Activated B cell treated with CpG ODN at 0.5 μM for 24 hours (primary cell): Measurements from ENCODE around the gene SKIDA1. TPM values are rescaled to one million over a fixed set of nuclear protein-coding genes. Genes with fewer than 3 reads are reported as not detected.

Source experiments
- ATAC-seq: fragments of 200-7000 bp; cut with Tn5 transposase; one replicate; pipeline ENCODE4 v1.10.0; 2021; ENCODE audit warnings: low read depth, mild to moderate bottlenecking, moderate library complexity
- CTCF ChIA-PET: fragments of 350-600 bp; sonication (Branson Sonifier 250); formaldehyde crosslinking; loops from one replicate; lab custom pipeline; 2021; ENCODE audit warnings: antibody characterized with exemption; lab: Charles Lee
- POLR2A ChIA-PET: fragments of 350-600 bp; sonication (Branson Sonifier 250); formaldehyde crosslinking; loops from one replicate; lab custom pipeline; 2021; ENCODE audit warnings: antibody characterized with exemption; lab: Charles Lee
- DNase-seq: peaks from one replicate; pipeline ENCODE4 v3.0.0; 2022
- H3K27ac Mint-ChIP-seq: one replicate; pipeline ENCODE4 v1.8.0; 2020; ENCODE audit warnings: mixed read lengths
- H3K27me3 Mint-ChIP-seq: one replicate; pipeline ENCODE4 v1.8.0; 2021; ENCODE audit warnings: mixed read lengths
- H3K36me3 Mint-ChIP-seq: one replicate; pipeline ENCODE4 v1.8.0; 2021; ENCODE audit warnings: low read depth, mixed read lengths
- H3K4me1 Mint-ChIP-seq: one replicate; pipeline ENCODE4 v1.8.0; 2021; ENCODE audit warnings: mixed read lengths
- H3K4me3 Mint-ChIP-seq: one replicate; pipeline ENCODE4 v1.8.0; 2020; ENCODE audit warnings: mild to moderate bottlenecking, mixed read lengths
- H3K9me3 Mint-ChIP-seq: one replicate; pipeline ENCODE4 v1.8.0; 2020; ENCODE audit warnings: mixed read lengths
- CTCF ChIP-seq: fragments of 200-600 bp; IDR thresholded peaks from one replicate; pipeline ENCODE4 v1.8.0; 2022; ENCODE audit warnings: antibody characterized with exemption, mild to moderate bottlenecking
- intact Hi-C: fragments of 100-400 bp; cut with micrococcal nuclease; formaldehyde crosslinking; loops from one replicate; pipeline ENCODE4 v1.15.1; 2024
- total RNA-seq: library from RNA; stranded (reverse); gene quantifications from 2 replicates; pipeline ENCODE4 v1.2.3, GENCODE V29; 2022

SKIDA1 gene
- total RNA-seq, 1 donor from 2014 or later: 0.60 TPM

GRCh38 chr10:21490711-21491105 lies 34.8 kb downstream of the SKIDA1 start:
- CTCF ChIA-PET: no interaction called here
- H3K27me3 Mint-ChIP-seq: peaks cover 34% of the 10 kb centered on the region
- intact Hi-C loops: loop anchor here (10.0 kb wide), 4 partner anchors 636 to 1704 kb away; partner anchors contain the start of genes MSRB2 and PTF1A

GRCh38 chr10:21490028-21490710 lies 35.3 kb downstream of the SKIDA1 start:
- DNase-seq (no peak), ATAC-seq (no peak)
- no peak overlapping the region for H3K27ac Mint-ChIP-seq
- H3K9me3 Mint-ChIP-seq: no peaks in the 10 kb centered on the region
- ChIA-PET CTCF (no interaction called here), POLR2A (no interaction called here)
- H3K4me1 Mint-ChIP-seq: peaks cover 11% of the 10 kb centered on the region
- peaks cover 30% of the 10 kb centered on the region for H3K27me3 Mint-ChIP-seq
- no peak for TF ChIP-seq CTCF
- intact Hi-C loops: loop anchor here (10.0 kb wide), 4 partner anchors 635 to 1705 kb away; partner anchors contain the start of genes MSRB2 and PTF1A
- no peaks in the 10 kb centered on the region for H3K36me3 Mint-ChIP-seq
- no peak overlapping the region for H3K4me3 Mint-ChIP-seq

More at GRCh38 chr10:21490711-21491105, 34.8 kb downstream of the SKIDA1 start:
- TF ChIP-seq CTCF: no peak
- peaks cover 15% of the 10 kb centered on the region for H3K4me1 Mint-ChIP-seq
- ATAC-seq (no peak), DNase-seq (no peak)
- no peak overlapping the region for H3K4me3 Mint-ChIP-seq
- POLR2A ChIA-PET: no interaction called here
- no peaks in the 10 kb centered on the region for H3K9me3 Mint-ChIP-seq
- H3K36me3 Mint-ChIP-seq: no peaks in the 10 kb centered on the region
- H3K27ac Mint-ChIP-seq: no peak overlapping the region

GRCh38 chr10:21488957-21489446 lies 36.5 kb downstream of the SKIDA1 start:
- H3K9me3 Mint-ChIP-seq: no peaks in the 10 kb centered on the region
- no peak overlapping the region for H3K4me3 Mint-ChIP-seq
- no peak overlapping the region for H3K27ac Mint-ChIP-seq
- H3K36me3 Mint-ChIP-seq: no peaks in the 10 kb centered on the region
- no peak for DNase-seq
- CTCF ChIA-PET: no interaction called here
- ATAC-seq: no peak
- POLR2A ChIA-PET: no interaction called here
- intact Hi-C loops: no loop called here
- H3K4me1 Mint-ChIP-seq: peaks cover 5% of the 10 kb centered on the region
- peaks cover 26% of the 10 kb centered on the region for H3K27me3 Mint-ChIP-seq
- TF ChIP-seq CTCF: no peak

- ChIA-PET POLR2A (no interaction called here), CTCF (no interaction called here)
- Mint-ChIP-seq H3K4me1 (no peaks in the 10 kb centered on the region), H3K27me3 (peaks cover 22% of the 10 kb centered on the region), H3K4me3 (no peak overlapping the region), H3K27ac (no peak overlapping the region), H3K9me3 (no peaks in the 10 kb centered on the region), H3K36me3 (no peaks in the 10 kb centered on the region)
- no peak for TF ChIP-seq CTCF
- DNase-seq (no peak), ATAC-seq (no peak)
- intact Hi-C loops: no loop called here
Observed at GRCh38 chr10:21488246-21488956, 37.1 kb downstream of the SKIDA1 start.

- peaks cover 23% of the 10 kb centered on the region for H3K27me3 Mint-ChIP-seq
- no peaks in the 10 kb centered on the region for H3K36me3 Mint-ChIP-seq
- H3K27ac Mint-ChIP-seq: no peak overlapping the region
- no peak overlapping the region for H3K4me3 Mint-ChIP-seq
- ATAC-seq (no peak), DNase-seq (no peak)
- H3K9me3 Mint-ChIP-seq: no peaks in the 10 kb centered on the region
- POLR2A ChIA-PET: no interaction called here
- no peak for TF ChIP-seq CTCF
- H3K4me1 Mint-ChIP-seq: no peaks in the 10 kb centered on the region
- intact Hi-C loops: no loop called here
- CTCF ChIA-PET: no interaction called here
Observed at GRCh38 chr10:21487416-21488180, 37.9 kb downstream of the SKIDA1 start.
